ENCODE results near the gene APH1B.

DNA sequence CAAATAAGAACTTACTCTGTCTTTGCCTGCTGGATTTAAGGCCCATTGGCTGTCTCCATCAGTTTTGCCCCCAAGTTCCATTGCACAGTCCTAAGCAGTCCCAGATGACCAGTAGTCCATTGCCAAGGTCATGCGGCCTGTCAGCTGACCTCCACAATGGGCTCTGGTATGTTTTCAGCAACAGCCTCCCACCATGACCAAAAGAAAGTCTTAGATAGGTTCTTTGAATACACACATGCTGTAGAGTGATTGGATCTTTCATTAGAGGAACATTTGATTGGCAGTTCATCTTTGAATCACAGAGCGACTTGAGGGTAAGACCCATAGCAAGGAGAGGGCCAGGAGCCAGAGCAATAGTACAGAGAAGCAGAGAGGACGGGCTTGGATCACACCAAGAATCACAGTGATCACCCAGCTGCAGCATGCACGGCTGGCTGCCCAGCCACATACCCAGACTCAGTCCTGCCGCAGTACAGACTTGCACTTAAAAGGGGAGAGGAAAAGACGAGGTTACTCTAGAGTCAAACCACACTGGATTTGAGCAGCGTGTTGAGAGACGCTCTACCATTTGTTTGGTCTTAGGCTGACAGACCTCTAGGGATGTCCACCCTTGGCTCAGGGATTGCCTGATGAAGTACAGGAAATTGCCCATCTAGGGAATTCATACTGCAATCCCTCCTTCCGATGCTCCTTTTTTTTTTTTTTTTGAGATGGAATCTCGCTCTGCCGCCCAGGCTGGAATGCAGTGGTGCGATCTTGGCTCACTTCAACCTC, 50.4 kb downstream of the APH1B start:
- TF ChIP-seq CTCF (IDR thresholded peaks at IDR 0.05) (no peak), POLR2A (IDR thresholded peaks at IDR 0.05) (peak in 1 of 2 donors; percentile 40)

Measured in thyroid gland (tissue), 4 donors.